Erythroblast (primary cell): Measurements from ENCODE around the gene ZSWIM6.
"Not testable (repeated sequence)": the region's sequence is repeated elsewhere in the genome, so short reads cannot be mapped to it uniquely, and the experiment has no call there.

Experiments
- GATA1 ChIP-seq: IDR thresholded peaks from 2 replicates; pipeline ENCODE4 v1.6.1; 2011; ENCODE audit warnings: low read depth, mild to moderate bottlenecking, control low read depth, low read length, moderate library complexity
- POLR2A ChIP-seq: IDR thresholded peaks from 2 replicates; pipeline ENCODE4 v1.6.1; 2011; ENCODE audit warnings: mild to moderate bottlenecking, low read length

- not testable (repeated sequence) for TF ChIP-seq GATA1, POLR2A
These were observed 89.2 kb downstream of the ZSWIM6 start for GRCh38 chr5:61421262-61421661.
